Aorta (tissue), 5 donors: ENCODE data around the gene DMRTA1. TPM values are rescaled to one million over a fixed set of nuclear protein-coding genes. Genes with fewer than 3 reads are reported as not detected.
"Not testable (repeated sequence)": the region's sequence is repeated elsewhere in the genome, so short reads cannot be mapped to it uniquely, and the experiment has no call there.

Experiments used
- ATAC-seq: fragments of 200-7000 bp; cut with Tn5 transposase; one replicate; pipeline ENCODE4 v1.9.1; 2022; ENCODE audit warnings: moderate library complexity; ENCODE audit not compliant: low FRiP score
- DNase-seq, 2 donors: peaks; one replicate each; pipeline ENCODE4 v3.0.0-alpha.2; 2020
- H3K27ac ChIP-seq, 2 donors: one replicate each; pipeline ENCODE4 v1.5.1; 2013; ENCODE audit warnings: low read length in 2 of 2, mild to moderate bottlenecking in 2 of 2, moderate library complexity in 2 of 2, control low read depth in 1 of 2, inconsistent platforms in 1 of 2, low read depth in 1 of 2
- H3K27me3 ChIP-seq, 2 donors: one replicate each; pipeline ENCODE4 v1.6.1; 2013; ENCODE audit warnings: control low read depth in 1 of 2, low read length in 1 of 2, mild to moderate bottlenecking in 1 of 2, moderate library complexity in 1 of 2; ENCODE audit not compliant: insufficient read depth in 2 of 2, control insufficient read depth in 1 of 2
- H3K36me3 ChIP-seq, 2 donors: one replicate each; pipeline ENCODE4 v1.6.1; 2013; ENCODE audit warnings: control low read depth in 1 of 2, low read length in 1 of 2, mild to moderate bottlenecking in 1 of 2; ENCODE audit not compliant: insufficient read depth in 2 of 2, control insufficient read depth in 1 of 2
- H3K4me1 ChIP-seq, 2 donors: one replicate each; pipeline ENCODE4 v1.6.1; 2013; ENCODE audit warnings: low read length in 2 of 2, control low read depth in 1 of 2, mild to moderate bottlenecking in 1 of 2, moderate library complexity in 1 of 2; ENCODE audit not compliant: insufficient read depth in 2 of 2, control insufficient read depth in 1 of 2
- H3K4me3 ChIP-seq, 2 donors: one replicate each; pipeline ENCODE4 v1.5.1; 2013; ENCODE audit warnings: low read length in 2 of 2, control low read depth in 1 of 2, mild to moderate bottlenecking in 1 of 2
- H3K9me3 ChIP-seq: one replicate; pipeline ENCODE4 v1.6.1; 2013; ENCODE audit warnings: mild to moderate bottlenecking, low read length; ENCODE audit not compliant: control insufficient read depth
- WGBS, 2 donors: extraction: QIAGEN DNeasy Blood & Tissue Kit; methylation state at CpG; one replicate each; pipeline ENCODE4 v1.1.7; 2013; 5-methylcytosine and 5-hydroxymethylcytosine counted together
- intact Hi-C, 2 donors: fragments of 100-400 bp; cut with DNase I; formaldehyde crosslinking; loops; one replicate each; pipeline versions ENCODE4 v1.14.2 to v1.15.0; 2022
- polyA plus RNA-seq, 2 donors: library from polyadenylated mRNA; stranded (reverse); fragments of 200-250 nt; gene quantifications; one replicate each; pipeline ENCODE4 v1.2.3, GENCODE V29; 2013
- total RNA-seq, 2 donors: library from RNA; stranded (reverse); fragmentation: NEBNext Ultra II Directional; extraction: Animal tissue kit (Norgen Biotek cat#: 25700); gene quantifications; one replicate each; pipeline ENCODE4 v1.2.1, GENCODE V29; 2021
- donor health status: healthy with polysubstance abuse.
- donor health status: Bipolar disorder and iron deficiency.
- donor health status: DM: no; HTN: no; CAD: no.
- donor health status: DM: no; HTN: no; CAD: no.
- donor health status: DM: yes; HTN: yes; CAD: no.

The DMRTA1 gene
- total and polyA plus RNA-seq, 4 donors: 0.13 to 0.39 TPM; not detected in 2

- 62 to 69% methylated on average over 4 of the region's 4 CpGs for WGBS, 2 donors
- Histone ChIP-seq H3K27ac (no peak overlapping the region), H3K27me3 (peaks cover 0 to 2% of the 10 kb centered on the region in 2 donors), H3K9me3 (no peaks in the 10 kb centered on the region), H3K4me3 (no peak overlapping the region), H3K36me3 (no peaks in the 10 kb centered on the region), H3K4me1 (no peaks in the 10 kb centered on the region)
- ATAC-seq (no peak), DNase-seq (no peak)
- intact Hi-C loops: no loop called here
Observed at GRCh38 chr9:22425551-22425950, 21.1 kb upstream of the DMRTA1 start.

DNA sequence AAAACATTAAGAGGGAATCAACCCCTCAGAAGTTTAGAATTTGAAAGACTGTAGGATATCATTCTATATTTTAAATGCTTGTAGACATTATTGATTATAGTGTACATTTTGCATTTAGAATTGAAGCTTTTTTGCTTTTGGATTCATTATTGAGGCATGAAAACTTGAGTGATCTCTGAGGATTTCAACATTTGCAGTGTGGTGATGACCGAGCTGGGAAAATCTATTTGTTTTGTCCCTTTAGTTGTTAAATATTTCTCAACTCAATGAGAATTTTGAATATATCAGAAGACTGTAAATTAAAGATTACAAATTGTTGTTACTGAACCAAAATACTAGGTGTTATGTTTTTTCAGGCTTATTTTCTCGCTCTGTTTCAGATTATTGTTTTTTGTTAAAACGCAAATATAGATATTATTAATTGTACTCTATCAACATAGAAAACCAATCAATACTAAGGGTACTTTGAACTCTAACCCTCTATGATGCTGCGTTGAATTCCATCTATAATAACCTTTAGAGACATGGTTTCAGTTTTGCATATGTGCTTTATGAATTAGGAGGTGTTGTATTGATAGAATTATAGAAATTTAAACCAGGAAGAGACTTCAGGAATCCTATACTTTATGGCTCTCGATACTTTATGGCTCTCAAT is 19.3 kb upstream of the DMRTA1 start:
- Histone ChIP-seq H3K4me1 (no peaks in the 10 kb centered on the region), H3K9me3 (no peaks in the 10 kb centered on the region), H3K36me3 (no peaks in the 10 kb centered on the region), H3K27ac (no peak overlapping the region), H3K4me3 (no peak overlapping the region), H3K27me3 (peaks cover 0 to 2% of the 10 kb centered on the region in 2 donors)
- ATAC-seq: no peak
- intact Hi-C loops: no loop called here
- DNase-seq: no peak
- 76 to 79% methylated on average over 5 of the region's 5 CpGs for WGBS, 2 donors

DNA sequence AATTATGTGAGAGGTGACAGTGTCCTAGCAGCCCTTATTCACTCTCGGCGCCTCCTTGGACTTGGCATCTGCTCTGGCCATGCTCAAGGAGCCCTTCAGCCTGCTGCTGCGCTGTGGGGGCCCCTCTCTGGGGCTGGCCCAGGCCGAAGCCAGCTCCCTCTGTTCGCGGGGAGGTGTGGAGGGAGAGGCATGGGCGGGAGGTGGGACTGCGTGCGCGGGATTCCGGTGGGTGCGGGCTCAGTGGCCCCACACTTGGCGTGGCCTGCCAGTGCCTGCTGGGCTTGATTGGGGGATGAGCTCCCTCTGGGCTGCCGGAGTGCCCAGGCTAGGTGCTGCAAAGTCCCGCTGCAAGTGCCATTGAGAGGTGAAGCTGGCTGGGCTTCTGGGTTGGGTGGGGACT is 12.9 kb upstream of the DMRTA1 start:
- DNase-seq (no peak), ATAC-seq (no peak)
- Histone ChIP-seq H3K27ac (no peak overlapping the region), H3K4me1 (no peaks in the 10 kb centered on the region), H3K9me3 (peaks cover 1% of the 10 kb centered on the region), H3K36me3 (no peaks in the 10 kb centered on the region), H3K27me3 (no peaks in the 10 kb centered on the region), H3K4me3 (no peak overlapping the region)
- 89 to 92% methylated on average over 15 of the region's 15 CpGs for WGBS, 2 donors
- intact Hi-C loops: no loop called here

DNA sequence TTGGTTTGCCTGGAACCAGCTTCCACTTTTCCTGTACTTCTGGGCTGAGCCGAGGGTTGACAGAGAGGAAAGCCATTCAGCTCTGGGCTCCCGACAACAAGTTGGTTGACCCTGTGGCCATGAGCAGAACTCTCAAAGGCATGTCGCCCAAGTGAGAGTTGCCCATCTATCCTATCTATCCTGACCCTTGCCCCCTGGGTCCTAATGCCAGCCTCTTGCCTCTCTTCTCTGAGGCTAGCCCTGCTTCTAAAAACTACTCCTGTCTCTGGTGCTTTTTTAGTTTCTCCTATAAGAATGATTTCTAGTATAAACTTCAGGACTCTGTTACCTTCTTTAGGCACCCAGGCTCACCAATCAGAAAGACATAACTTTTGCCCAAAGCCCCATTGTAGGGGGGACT is 11.4 kb upstream of the DMRTA1 start:
- ATAC-seq, H3K27ac ChIP-seq, H3K27me3 ChIP-seq, H3K4me3 ChIP-seq, H3K36me3 ChIP-seq, H3K9me3 ChIP-seq, DNase-seq, H3K4me1 ChIP-seq, intact Hi-C loops: not testable (repeated sequence)
- WGBS, 2 donors: 75 to 81% methylated on average over 3 of the region's 3 CpGs

DNA sequence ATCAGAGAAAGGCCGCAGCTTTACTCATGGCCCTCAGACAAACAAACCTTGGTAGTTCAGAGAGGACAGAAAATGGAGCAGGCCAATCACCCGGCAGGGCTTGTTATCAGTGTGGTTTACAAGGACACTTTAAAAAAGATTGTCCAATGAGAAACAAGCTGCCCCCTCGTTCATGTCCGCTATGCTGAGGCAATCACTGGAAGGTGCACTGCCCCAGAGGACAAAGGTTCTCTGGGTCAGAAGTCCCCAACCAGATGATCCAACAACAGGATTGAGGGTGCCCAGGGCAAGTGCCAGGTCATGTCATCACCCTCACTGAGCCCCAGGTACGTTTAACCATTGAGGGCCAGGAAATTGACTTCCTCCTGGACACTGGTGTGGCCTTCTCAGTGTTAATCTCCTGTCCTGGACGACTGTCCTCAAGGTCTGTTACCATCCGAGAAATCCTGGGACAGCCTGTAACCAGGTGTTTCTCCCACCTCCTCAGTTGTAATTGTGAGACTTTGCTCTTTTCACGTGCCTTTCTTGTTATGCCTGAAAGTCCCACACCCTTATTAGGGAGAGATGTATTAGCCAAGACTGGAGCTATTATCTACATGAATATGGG is 9.1 kb upstream of the DMRTA1 start:
- H3K4me3 ChIP-seq, H3K27ac ChIP-seq, H3K9me3 ChIP-seq, H3K27me3 ChIP-seq, H3K36me3 ChIP-seq, DNase-seq, ATAC-seq, intact Hi-C loops, H3K4me1 ChIP-seq: not testable (repeated sequence)
- WGBS, 2 donors: 76 to 77% methylated on average over 8 of the region's 8 CpGs

- 94% methylated on average over 16 of the region's 16 CpGs for WGBS, 2 donors
Observed at GRCh38 chr9:22440841-22441240, 5.8 kb upstream of the DMRTA1 start.

GRCh38 chr9:22446950-22447617 is 460 bp downstream of the DMRTA1 start:
- peak overlapping the region; percentile 51 to 73 for H3K4me3 ChIP-seq
- peak; percentile 87 for ATAC-seq
- H3K36me3 ChIP-seq: no peaks in the 10 kb centered on the region
- intact Hi-C loops: loop anchor here in 1 of 2 donors (10.0 kb wide), 1 partner anchor 632 kb away; no protein-coding TSS in a partner anchor
- H3K27me3 ChIP-seq: no peaks in the 10 kb centered on the region
- peaks cover 0 to 4% of the 10 kb centered on the region in 2 donors for H3K4me1 ChIP-seq
- peak overlapping the region in 1 of 2 donors; percentile 74 for H3K27ac ChIP-seq
- 0% methylated on average over 59 to 70 of the region's 70 CpGs for WGBS, 2 donors
- H3K9me3 ChIP-seq: no peaks in the 10 kb centered on the region
- DNase-seq: peak; percentile 65 to 78

More at GRCh38 chr9:22440841-22441240, 5.8 kb upstream of the DMRTA1 start:
- Histone ChIP-seq H3K4me1 (no peaks in the 10 kb centered on the region), H3K4me3 (no peak overlapping the region), H3K9me3 (peaks cover 2% of the 10 kb centered on the region), H3K27ac (no peak overlapping the region), H3K27me3 (no peaks in the 10 kb centered on the region), H3K36me3 (no peaks in the 10 kb centered on the region)
- DNase-seq: no peak
- intact Hi-C loops: loop anchor here in 1 of 2 donors (10.0 kb wide), 1 partner anchor 626 kb away; no protein-coding TSS in a partner anchor
- no peak for ATAC-seq

DNA sequence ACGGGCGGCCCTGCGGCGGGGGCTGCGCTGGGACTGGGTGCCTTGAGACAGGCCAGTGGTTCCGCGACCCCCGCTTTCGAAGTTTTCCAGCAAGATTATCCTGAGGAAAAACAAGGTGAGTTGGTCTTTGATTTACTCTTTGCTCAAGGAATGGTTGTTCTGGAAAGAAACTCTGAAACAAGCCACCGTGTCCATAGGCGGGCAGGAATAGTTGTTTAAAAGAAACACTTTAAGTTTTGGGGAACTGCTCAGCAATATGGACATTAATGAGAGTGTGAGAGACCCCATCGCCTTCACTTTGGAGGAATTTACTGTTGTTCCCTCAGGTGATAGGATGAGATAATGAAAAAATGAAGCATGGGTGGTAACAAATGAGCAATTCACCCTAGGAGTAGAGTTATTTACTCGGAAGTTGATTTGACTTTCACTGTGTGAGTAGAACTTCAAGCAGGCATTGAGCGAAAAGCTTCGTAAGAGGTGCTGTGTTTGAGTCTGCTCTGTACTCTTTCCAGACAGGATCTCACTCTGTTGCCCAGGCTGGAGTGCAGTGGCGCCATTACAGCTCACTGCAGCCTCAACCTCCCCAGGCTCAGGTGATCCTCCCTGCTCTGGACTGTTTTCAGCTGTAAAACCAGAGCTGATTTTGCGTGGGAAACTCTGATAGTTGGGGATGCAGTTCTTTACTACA is 1.1 kb downstream of the DMRTA1 start:
- ATAC-seq: no peak
- intact Hi-C loops: loop anchor here in 1 of 2 donors (10.0 kb wide), 1 partner anchor 633 kb away; no protein-coding TSS in a partner anchor
- WGBS, 2 donors: 26 to 27% methylated on average over 17 of the region's 17 CpGs
- H3K27ac ChIP-seq: peak overlapping the region in 1 of 2 donors; percentile 40
- no peak for DNase-seq
- peak overlapping the region; percentile 51 to 73 for H3K4me3 ChIP-seq
- H3K9me3 ChIP-seq: no peaks in the 10 kb centered on the region
- no peaks in the 10 kb centered on the region for H3K36me3 ChIP-seq
- no peaks in the 10 kb centered on the region for H3K27me3 ChIP-seq
- H3K4me1 ChIP-seq: peaks cover 0 to 4% of the 10 kb centered on the region in 2 donors
